ENCODE results near the gene CHIT1. TPM values are rescaled to one million over a fixed set of nuclear protein-coding genes. Genes with fewer than 3 reads are reported as not detected.
A peak's percentile ranks its signal among the peaks of the same experiment; 100 is the strongest.

The CHIT1 gene
- total and polyA plus RNA-seq, 2 experiments from 2014 or later = 0.07 to 0.47 TPM

- TF ChIP-seq ZNF462 (CRISPR knock-in tag; IDR thresholded peaks at IDR 0.05) (no peak), ETS1 (IDR thresholded peaks at IDR 0.05) (no peak)
Observed at GRCh38 chr1:203187304-203187685, 42.2 kb downstream of the CHIT1 start (continued).

- peak; percentile 78 for ATAC-seq
- H3K27ac Mint-ChIP-seq = 0 out of 2 replicates have a peak within 1 kb of the TSS, but pooled peaks have one; percentile 56
Observed at GRCh38 chr1:203186446-203187303, 42.8 kb downstream of the CHIT1 start, which contains the start of gene CHI3L1. TSS of gene CHI3L1 (minus strand) at chr1:203186704. CDS start at chr1:203186623, 81 bp downstream.

More at GRCh38 chr1:203186446-203187303, 42.8 kb downstream of the CHIT1 start, which contains the start of gene CHI3L1:
- 0 out of 2 replicates have a peak, but pooled peaks cover 5% of the 10 kb centered on the region for H3K9me2 ChIP-seq (ENCODE audit: insufficient read depth)
- H3K79me2 ChIP-seq (replicated peaks; ENCODE audit: insufficient read depth) = no peaks in the 10 kb centered on the region
- peaks cover 17% of the 10 kb centered on the region for H3K4me1 ChIP-seq (ENCODE audit: insufficient read depth)
- no peaks in the 10 kb centered on the region for H3K36me3 Mint-ChIP-seq (ENCODE audit: low read depth)
- peak within 1 kb of the TSS; percentile 38; the same call in 2 of the 3 replicates for H3K4me3 Mint-ChIP-seq
- H3K27me3 ChIP-seq (ENCODE audit: insufficient read depth) = no peaks in the 10 kb centered on the region
- H2AFZ ChIP-seq = peak within 1 kb of the TSS; percentile 98
- H3K27me3 Mint-ChIP-seq (ENCODE audit: insufficient read depth, low read depth, poor library complexity) = peaks cover 3% of the 10 kb centered on the region
- no peaks in the 10 kb centered on the region for H3F3A ChIP-seq (replicated peaks; ENCODE audit: low read depth)
- peaks cover 33% of the 10 kb centered on the region for H3K4me1 Mint-ChIP-seq
- TF ChIP-seq ZNF331 (CRISPR knock-in tag; IDR thresholded peaks at IDR 0.05; ENCODE audit: low read depth) (no peak), EZH2 (IDR thresholded peaks at IDR 0.05; ENCODE audit: low read depth, unreplicated experiment) (no peak), STAT1 (IDR thresholded peaks at IDR 0.05; ENCODE audit: unreplicated experiment) (no peak), NANOG (IDR thresholded peaks at IDR 0.05; ENCODE audit: borderline replicate concordance) (no peak), EZH2phosphoT487 (IDR thresholded peaks at IDR 0.05; ENCODE audit: unreplicated experiment) (no peak), ZNF114 (CRISPR knock-in tag; IDR thresholded peaks at IDR 0.05) (no peak), CREB1 (CRISPR knock-in tag; IDR thresholded peaks at IDR 0.05; ENCODE audit: low read depth) (no peak), ETS1 (IDR thresholded peaks at IDR 0.05) (no peak), CTCF (conservative IDR thresholded peaks at IDR 0.05; ENCODE audit: low read depth in 2 of 2) (no peak), POLR2AphosphoS5 (IDR thresholded peaks at IDR 0.05; ENCODE audit: low read depth) (no peak)
- no peak within 1 kb of the TSS for H3K4me3 ChIP-seq
- peak within 1 kb of the TSS; percentile 66 for H3K4me2 ChIP-seq
- no peaks in the 10 kb centered on the region for H3K36me3 ChIP-seq (ENCODE audit: insufficient read depth)
- H3K27ac ChIP-seq (ENCODE audit: low read depth) = no peak within 1 kb of the TSS
- no peaks in the 10 kb centered on the region for H4K20me1 ChIP-seq (replicated peaks; ENCODE audit: insufficient read depth)
- H3K9me3 Mint-ChIP-seq = no peaks in the 10 kb centered on the region
- peak; percentile 44 for DNase-seq (ENCODE audit: low spot score)
